Measurements from ENCODE around the gene OR10C1.

The OR10C1 gene

GRCh38 chr6:29490055-29490454 lies 50.9 kb downstream of the OR10C1 start:
- no peaks in the 10 kb centered on the region for H3K9me3 ChIP-seq (ENCODE audit: control insufficient read depth, insufficient read depth, low read length)
- H3K27me3 ChIP-seq (ENCODE audit: control insufficient read depth, insufficient read depth, low read length), result no peaks in the 10 kb centered on the region
- no peak overlapping the region for H3K4me3 ChIP-seq (ENCODE audit: low read length)
- WGBS (ENCODE audit: insufficient coverage, insufficient read length), result no CpG with 5 or more reads among the region's 3 CpGs
- no peaks in the 10 kb centered on the region for H3K36me3 ChIP-seq (ENCODE audit: control insufficient read depth, insufficient read depth, low read length)
- no peak for DNase-seq (ENCODE audit: low read depth, low spot score)
- H3K27ac ChIP-seq (ENCODE audit: low read length), result no peak overlapping the region
- H3K4me1 ChIP-seq (ENCODE audit: control insufficient read depth, insufficient read depth, low read length), result no peaks in the 10 kb centered on the region

DNA sequence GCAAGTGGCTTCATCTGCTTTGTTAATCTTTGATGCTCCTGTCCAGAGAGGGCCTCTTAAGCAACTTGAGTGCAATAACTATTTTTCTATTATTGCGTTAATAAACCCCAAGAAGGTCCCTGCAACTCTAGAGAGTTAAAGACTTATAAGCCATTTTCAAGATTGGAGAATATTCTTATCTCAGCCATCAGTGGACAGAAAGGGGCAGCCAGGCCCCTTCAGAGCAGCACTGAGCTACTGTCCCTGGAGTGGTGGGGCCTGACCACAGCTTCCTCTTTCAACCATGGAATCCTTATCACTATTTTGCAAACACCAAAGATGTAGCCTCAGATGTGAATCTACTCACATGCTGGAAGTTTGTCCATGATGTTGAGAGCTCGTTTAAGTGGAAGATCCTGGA lies 51.4 kb downstream of the OR10C1 start:
- Histone ChIP-seq H3K4me3 (ENCODE audit: low read length) (no peak overlapping the region), H3K27me3 (ENCODE audit: control insufficient read depth, insufficient read depth, low read length) (no peaks in the 10 kb centered on the region), H3K9me3 (ENCODE audit: control insufficient read depth, insufficient read depth, low read length) (no peaks in the 10 kb centered on the region), H3K4me1 (ENCODE audit: control insufficient read depth, insufficient read depth, low read length) (no peaks in the 10 kb centered on the region), H3K36me3 (ENCODE audit: control insufficient read depth, insufficient read depth, low read length) (no peaks in the 10 kb centered on the region), H3K27ac (ENCODE audit: low read length) (no peak overlapping the region)
- WGBS (ENCODE audit: insufficient coverage, insufficient read length), result no CpG with 5 or more reads among the region's 2 CpGs
- DNase-seq (ENCODE audit: low read depth, low spot score), result no peak

Measured in iPS DF 6.9 (cell line).